ACC112 (cell line): ENCODE results near the gene MAD2L2.

ENCODE experiments used
- H2AFZ ChIP-seq: fragments of 200-600 bp; sonication (generic); one replicate; pipeline ENCODE4 v1.6.0; 2017; ENCODE audit warnings: antibody characterized with exemption, low read length; ENCODE audit not compliant: unreplicated experiment
- H3K27ac ChIP-seq: fragments of 200-600 bp; sonication (generic); 2 replicates; pipeline ENCODE4 v1.5.1; 2014; ENCODE audit warnings: low read depth, mild to moderate bottlenecking, antibody characterized with exemption, low read length, moderate library complexity
- H3K27me3 ChIP-seq: fragments of 200-600 bp; sonication (generic); 2 replicates; pipeline ENCODE4 v1.6.1; 2014; ENCODE audit warnings: mild to moderate bottlenecking, antibody characterized with exemption, low read length, moderate library complexity, mixed read lengths; ENCODE audit not compliant: insufficient read depth
- H3K36me3 ChIP-seq: fragments of 200-600 bp; sonication (generic); 2 replicates; pipeline ENCODE4 v1.6.1; 2016; ENCODE audit warnings: mild to moderate bottlenecking, antibody characterized with exemption, low read length, moderate library complexity, mixed read lengths; ENCODE audit not compliant: insufficient read depth
- H3K4me1 ChIP-seq: fragments of 200-600 bp; sonication (generic); one replicate; pipeline ENCODE4 v1.6.1; 2016; ENCODE audit warnings: low read length, mixed read lengths; ENCODE audit not compliant: insufficient read depth, unreplicated experiment, control insufficient read depth
- H3K4me3 ChIP-seq: fragments of 200-600 bp; sonication (generic); 2 replicates; pipeline ENCODE4 v1.5.1; 2014; ENCODE audit warnings: mild to moderate bottlenecking, low read depth, low read length
- H3K79me2 ChIP-seq: fragments of 200-600 bp; sonication (generic); one replicate; pipeline ENCODE4 v1.6.0; 2016; ENCODE audit warnings: low read length; ENCODE audit not compliant: control insufficient read depth, unreplicated experiment, insufficient read depth

The MAD2L2 gene

DNA sequence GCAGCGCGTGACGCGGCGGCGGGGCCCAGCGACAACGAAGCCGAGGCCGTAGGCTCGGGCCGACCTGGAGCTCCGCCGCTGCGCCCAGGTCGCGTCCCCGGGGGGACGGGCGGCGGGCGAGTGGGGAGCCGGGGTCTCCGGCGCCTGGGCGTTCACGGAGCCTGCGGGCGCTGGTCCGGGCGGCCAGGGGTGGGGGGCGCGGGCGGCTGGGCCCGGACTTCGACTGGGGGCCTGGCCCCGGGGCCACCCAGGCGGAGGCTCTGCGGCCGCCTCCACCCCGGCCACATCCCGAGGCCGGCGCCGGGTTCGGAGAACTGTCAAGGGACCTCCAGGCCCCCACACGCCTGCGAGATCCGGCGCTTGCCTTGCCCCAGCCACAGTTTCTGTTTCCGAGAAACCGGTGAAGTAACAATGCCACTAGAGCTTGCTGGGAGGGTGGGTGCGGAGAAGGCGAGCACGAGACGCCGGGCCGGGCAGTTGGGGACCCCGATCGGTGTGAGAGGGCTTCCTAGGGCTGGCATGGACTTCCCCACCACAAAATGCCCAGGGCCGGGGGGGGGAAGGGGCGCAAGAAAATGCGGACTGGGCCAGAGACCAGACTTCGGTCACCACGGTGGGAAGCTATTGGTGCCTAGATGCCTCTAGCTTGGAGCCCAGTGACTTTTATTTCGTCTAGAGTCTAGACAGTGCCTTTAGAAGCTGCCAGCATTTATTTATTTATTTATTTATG, 16.4 kb downstream of the MAD2L2 start:
- H3K4me3 ChIP-seq: peak overlapping the region; percentile 77
- H2AFZ ChIP-seq: peak overlapping the region; percentile 59
- H3K79me2 ChIP-seq: no peaks in the 10 kb centered on the region
- H3K4me1 ChIP-seq: no peaks in the 10 kb centered on the region
- H3K27ac ChIP-seq: no peak overlapping the region
- H3K36me3 ChIP-seq: no peaks in the 10 kb centered on the region
- H3K27me3 ChIP-seq: no peaks in the 10 kb centered on the region

DNA sequence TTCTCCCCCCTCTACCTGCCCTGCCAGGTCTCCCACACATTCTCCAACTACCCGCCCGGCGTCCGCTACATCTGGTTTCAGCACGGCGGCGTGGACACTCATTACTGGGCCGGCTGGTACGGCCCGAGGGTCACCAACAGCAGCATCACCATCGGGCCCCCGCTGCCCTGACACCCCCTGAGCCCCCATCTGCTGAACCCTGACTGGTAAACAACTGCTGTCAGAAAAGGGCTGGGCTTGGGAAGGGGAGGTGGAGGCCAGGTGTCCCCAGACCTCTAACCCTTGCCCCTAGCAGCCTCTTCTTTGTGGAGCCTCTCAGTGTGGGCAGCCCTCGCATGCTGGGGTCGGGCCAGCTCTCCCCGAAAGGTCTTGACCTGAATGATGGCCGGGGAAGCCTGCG, 19.8 kb downstream of the MAD2L2 start:
- H3K27me3 ChIP-seq: no peaks in the 10 kb centered on the region
- no peak overlapping the region for H3K27ac ChIP-seq
- no peak overlapping the region for H2AFZ ChIP-seq
- no peaks in the 10 kb centered on the region for H3K36me3 ChIP-seq
- no peak overlapping the region for H3K4me3 ChIP-seq
- H3K4me1 ChIP-seq: no peaks in the 10 kb centered on the region
- no peaks in the 10 kb centered on the region for H3K79me2 ChIP-seq

DNA sequence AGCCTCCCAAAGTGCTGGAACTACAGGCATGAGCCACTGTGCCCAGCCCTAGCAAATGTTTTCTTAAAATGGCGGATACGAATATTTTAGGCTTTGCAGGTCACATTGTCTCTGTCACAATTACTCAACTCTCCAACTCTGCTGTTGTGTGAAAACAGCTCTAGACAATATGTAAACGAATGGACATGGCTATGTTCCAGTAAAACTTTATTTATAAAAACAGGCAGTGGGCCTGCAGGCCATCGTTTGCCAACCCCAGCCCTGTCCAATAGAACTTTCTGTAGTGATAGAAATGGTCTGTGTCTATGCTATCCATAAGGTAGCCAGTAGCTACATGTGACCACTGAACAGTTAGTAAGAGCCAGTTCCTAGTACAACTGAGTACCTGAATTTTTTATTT, 21.2 kb downstream of the MAD2L2 start:
- Histone ChIP-seq H3K36me3 (no peaks in the 10 kb centered on the region), H3K79me2 (no peaks in the 10 kb centered on the region), H3K27me3 (no peaks in the 10 kb centered on the region), H2AFZ (no peak overlapping the region), H3K27ac (no peak overlapping the region), H3K4me3 (no peak overlapping the region), H3K4me1 (peaks cover 5% of the 10 kb centered on the region)

DNA sequence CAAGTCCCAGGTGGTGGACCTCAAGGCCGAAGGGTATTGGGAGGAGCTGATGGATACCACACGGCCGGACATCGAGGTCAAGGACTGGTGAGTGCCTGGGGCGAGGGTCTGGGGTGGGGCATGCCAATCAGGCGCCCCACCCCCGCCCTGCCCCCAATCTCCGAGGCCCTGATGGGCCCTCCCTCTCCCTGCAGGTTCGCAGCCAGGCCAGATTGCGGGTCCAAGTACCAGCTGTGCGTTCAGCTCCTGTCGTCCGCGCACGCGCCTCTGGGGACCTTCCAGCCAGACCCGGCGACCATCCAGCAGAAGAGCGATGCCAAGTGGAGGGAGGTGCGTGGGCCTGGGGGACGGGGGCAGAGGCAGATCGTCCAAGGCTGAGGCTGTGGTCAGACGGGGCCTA, 22.4 kb downstream of the MAD2L2 start:
- H2AFZ ChIP-seq: no peak overlapping the region
- no peak overlapping the region for H3K27ac ChIP-seq
- no peaks in the 10 kb centered on the region for H3K79me2 ChIP-seq
- H3K27me3 ChIP-seq: no peaks in the 10 kb centered on the region
- H3K4me3 ChIP-seq: no peak overlapping the region
- peaks cover 5% of the 10 kb centered on the region for H3K4me1 ChIP-seq
- no peaks in the 10 kb centered on the region for H3K36me3 ChIP-seq

DNA sequence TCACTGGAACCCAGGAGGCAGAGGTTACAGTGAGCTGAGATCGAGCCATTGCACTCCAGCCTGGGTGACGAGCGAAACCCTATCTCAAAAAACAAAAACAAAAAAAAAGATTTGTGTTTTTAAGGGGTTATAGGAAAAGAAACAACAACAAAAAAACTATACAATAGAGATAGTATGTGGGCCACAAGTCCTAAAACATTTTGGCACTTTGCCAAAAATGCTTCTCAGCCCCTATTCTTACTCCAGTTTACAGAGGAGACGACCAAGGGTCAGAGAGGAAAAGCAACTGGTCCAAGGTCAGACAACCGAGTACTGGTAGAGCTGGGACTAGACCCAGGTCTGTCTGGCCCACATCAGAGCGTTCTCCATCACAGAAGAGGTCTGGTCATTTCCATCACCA, 23.3 kb downstream of the MAD2L2 start:
- Histone ChIP-seq H3K27ac (no peak overlapping the region), H3K36me3 (no peaks in the 10 kb centered on the region), H3K27me3 (no peaks in the 10 kb centered on the region), H3K79me2 (no peaks in the 10 kb centered on the region), H2AFZ (no peak overlapping the region), H3K4me1 (peaks cover 5% of the 10 kb centered on the region), H3K4me3 (no peak overlapping the region)

DNA sequence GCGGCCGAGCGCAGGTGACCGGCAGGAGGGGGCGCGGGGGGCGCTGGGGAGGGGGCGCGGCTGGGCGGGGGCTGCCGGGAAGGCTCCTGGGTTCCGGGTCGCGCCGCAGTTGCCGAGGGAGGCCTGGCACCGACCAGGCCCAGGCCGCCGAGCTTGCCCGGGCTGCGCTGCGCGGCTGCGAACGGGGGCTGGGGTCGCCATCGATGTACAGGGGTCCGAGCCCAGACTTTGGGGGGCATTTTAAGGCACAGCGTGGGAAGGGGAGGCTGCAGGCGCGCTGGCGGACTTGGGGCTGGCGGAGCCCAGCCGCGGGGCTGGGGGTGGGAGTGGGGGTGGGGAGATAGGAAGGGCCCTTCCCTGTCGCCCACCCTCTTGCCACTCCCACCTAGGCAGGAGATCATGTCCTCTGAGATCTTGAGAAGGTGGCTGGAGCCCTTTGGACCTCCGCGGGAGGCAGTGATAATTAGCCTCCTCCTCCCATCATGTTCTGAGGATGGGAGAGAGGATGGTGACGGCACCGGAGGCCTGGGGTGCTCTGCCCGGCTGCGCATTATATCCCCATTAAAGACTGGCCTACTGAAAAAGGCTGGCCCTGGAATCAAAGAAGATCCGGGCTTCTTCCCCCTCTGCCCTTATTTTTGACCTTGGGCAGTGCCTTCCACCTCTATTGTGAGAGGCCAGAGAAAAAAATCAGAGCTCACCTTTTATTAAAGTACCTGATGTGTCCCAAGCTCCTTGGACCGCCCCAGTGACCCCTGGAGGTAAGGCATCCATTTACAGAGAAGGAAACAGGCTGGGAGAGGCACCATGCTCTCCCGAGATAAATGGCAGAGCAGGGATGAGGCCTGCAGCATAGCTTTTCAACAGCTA, 25.8 kb downstream of the MAD2L2 start:
- peaks cover 5% of the 10 kb centered on the region for H3K4me1 ChIP-seq
- H3K4me3 ChIP-seq: peak overlapping the region; percentile 81
- no peaks in the 10 kb centered on the region for H3K79me2 ChIP-seq
- H3K36me3 ChIP-seq: no peaks in the 10 kb centered on the region
- H3K27me3 ChIP-seq: no peaks in the 10 kb centered on the region
- H3K27ac ChIP-seq: no peak overlapping the region
- peak overlapping the region; percentile 36 for H2AFZ ChIP-seq

DNA sequence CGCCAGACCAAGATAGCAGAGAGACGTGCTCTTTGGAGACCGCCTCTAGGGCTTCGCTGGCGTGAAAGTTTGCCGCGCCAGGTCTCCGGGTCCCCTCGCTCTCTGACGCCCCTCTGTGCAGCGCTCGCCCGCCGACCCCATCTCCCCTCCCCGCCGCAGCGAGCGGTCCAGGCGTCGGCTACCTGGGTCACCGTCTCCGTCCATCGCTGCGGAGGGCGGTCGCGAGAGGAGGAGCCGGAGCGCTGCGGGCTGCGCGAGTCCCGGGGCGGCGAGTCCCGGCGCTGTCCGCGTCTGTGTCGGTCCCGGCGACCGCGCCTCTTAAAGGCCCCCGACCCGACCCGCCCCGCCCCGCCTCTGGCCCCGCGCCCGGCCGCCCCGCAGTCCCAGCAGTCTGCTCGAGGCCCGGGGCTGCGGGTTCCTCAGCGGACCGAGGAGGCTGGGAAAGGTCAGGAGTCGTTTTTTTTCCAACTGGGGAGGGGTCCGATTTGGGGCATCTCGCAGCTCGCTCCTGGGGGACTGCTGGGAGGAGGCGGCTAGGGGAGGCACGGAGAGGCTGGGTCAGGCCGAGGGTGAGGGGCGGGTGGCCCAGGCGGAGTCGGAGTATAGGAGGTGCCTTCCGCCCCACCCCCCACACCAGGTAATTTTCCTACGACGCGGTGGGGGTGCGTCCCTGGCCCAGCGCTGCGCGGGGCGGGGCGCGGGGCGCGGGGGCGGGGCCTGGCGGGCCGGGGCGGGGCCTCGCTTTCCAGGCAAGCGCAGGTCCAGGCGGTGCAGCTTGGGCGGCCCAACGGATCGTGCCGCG, 26.6 kb downstream of the MAD2L2 start, which contains the start of the genes FBXO2 and FBXO44:
TSS of gene FBXO2 (minus strand) at position 293 of the 802 bp plus-strand sequence. CDS start at position 204, 89 bp downstream.
TSS of gene FBXO44 (plus strand) at position 741 of the 802 bp plus-strand sequence. CDS start 959 bp downstream, outside the sequence.
- Histone ChIP-seq H3K79me2 (no peaks in the 10 kb centered on the region), H3K36me3 (no peaks in the 10 kb centered on the region), H3K27ac (no peak within 1 kb of the TSS), H3K27me3 (peaks cover 4% of the 10 kb centered on the region; the same call in 1 of the 2 replicates), H3K4me3 (peak within 1 kb of the TSS; percentile 81), H3K4me1 (peaks cover 5% of the 10 kb centered on the region), H2AFZ (peak within 1 kb of the TSS; percentile 36)

DNA sequence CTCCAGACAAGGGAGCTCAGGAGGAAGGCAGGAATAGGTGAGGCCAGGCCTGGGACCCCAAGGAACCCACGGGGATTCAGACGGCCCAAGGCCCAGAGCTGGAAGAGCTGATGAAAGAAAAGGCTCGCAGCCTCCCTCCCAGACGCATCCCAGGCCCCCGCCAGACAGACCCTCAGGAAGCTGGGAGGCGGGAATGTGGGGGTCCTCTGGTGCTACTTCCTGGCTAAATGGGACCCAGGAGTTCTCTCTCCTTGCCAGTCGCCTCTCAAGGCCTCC, 27.1 kb downstream of the MAD2L2 start:
- H3K4me1 ChIP-seq: peaks cover 5% of the 10 kb centered on the region
- H3K79me2 ChIP-seq: no peaks in the 10 kb centered on the region
- H3K4me3 ChIP-seq: no peak overlapping the region; the same call in 1 of the 2 replicates

DNA sequence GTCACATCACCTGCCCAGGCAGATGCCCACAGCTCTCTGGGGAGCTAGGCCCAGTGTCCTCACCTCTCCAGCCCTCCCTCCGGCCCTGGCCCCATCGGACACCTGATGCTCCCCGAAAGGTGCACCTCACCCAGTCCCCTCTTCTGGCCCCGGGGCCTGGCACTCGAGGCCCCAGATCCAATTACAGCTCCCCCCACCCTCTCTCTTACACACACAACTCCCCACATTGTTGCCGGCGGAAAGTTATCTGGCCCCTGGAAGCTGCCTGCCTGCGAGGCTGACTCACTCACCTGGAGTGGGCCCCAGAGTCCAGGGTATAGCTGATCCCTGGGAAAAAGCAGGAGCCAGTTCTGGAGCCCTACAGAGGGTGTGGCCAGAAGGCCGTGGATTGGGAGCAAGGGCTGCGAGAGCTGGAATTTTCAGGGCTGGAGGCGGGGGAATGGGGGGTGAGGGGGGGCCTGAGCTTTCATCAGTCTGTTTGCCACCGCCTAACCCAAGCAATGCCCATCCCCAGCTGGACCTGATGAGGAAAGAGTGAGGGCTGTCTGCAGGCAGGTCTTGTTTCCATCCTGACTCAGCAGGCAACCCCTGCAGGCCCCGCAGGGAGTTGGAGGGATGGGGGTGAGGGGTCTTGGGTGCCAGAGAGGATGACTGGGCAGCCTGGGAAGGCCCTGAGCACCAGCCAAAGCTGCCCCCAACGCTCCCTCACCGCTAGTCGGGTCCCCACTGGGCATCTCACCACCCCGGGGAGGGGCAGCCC, 27.7 kb downstream of the MAD2L2 start:
- Histone ChIP-seq H3K27me3 (peaks cover 4% of the 10 kb centered on the region; the same call in 1 of the 2 replicates), H3K36me3 (no peaks in the 10 kb centered on the region), H3K27ac (no peak overlapping the region)

More for the DNA sequence above, 27.1 kb downstream of the MAD2L2 start:
- Histone ChIP-seq H3K27ac (no peak overlapping the region), H2AFZ (no peak overlapping the region), H3K27me3 (peaks cover 4% of the 10 kb centered on the region; the same call in 1 of the 2 replicates), H3K36me3 (no peaks in the 10 kb centered on the region)

More for the DNA sequence above, 27.7 kb downstream of the MAD2L2 start:
- H2AFZ ChIP-seq: no peak overlapping the region
- H3K4me3 ChIP-seq: no peak overlapping the region
- no peaks in the 10 kb centered on the region for H3K79me2 ChIP-seq
- H3K4me1 ChIP-seq: peaks cover 5% of the 10 kb centered on the region
